Measurements from ENCODE around the gene IKZF1. TPM values are rescaled to one million over a fixed set of nuclear protein-coding genes. Genes with fewer than 3 reads are reported as not detected.

The IKZF1 gene
- total RNA-seq, 1 donor from 2014 or later: 0.86 TPM

- H3K4me1 Mint-ChIP-seq (ENCODE audit: low read depth, unreplicated experiment): peaks cover 5% of the 10 kb centered on the region
- no peak overlapping the region for H3K4me3 Mint-ChIP-seq (ENCODE audit: unreplicated experiment)
- no peak overlapping the region for H3K4me2 ChIP-seq (ENCODE audit: low read length)
- H3K36me3 ChIP-seq (ENCODE audit: insufficient read depth, low read length): no peaks in the 10 kb centered on the region
- no peak overlapping the region for H3K9ac ChIP-seq (ENCODE audit: low read length)
- no peaks in the 10 kb centered on the region for H3K79me2 ChIP-seq (ENCODE audit: insufficient read depth, low read length)
- no peak overlapping the region for H3K27ac ChIP-seq (ENCODE audit: low read depth, low read length)
- no peak for DNase-seq (ENCODE audit: low read depth)
- no peaks in the 10 kb centered on the region for H4K20me1 ChIP-seq (ENCODE audit: insufficient read depth, low read length)
- no peaks in the 10 kb centered on the region for H3K27me3 ChIP-seq (ENCODE audit: insufficient read depth, low read length)
- peaks cover 12% of the 10 kb centered on the region for H3K27me3 Mint-ChIP-seq (ENCODE audit: low read depth, unreplicated experiment)
- no peaks in the 10 kb centered on the region for H3K4me1 ChIP-seq (ENCODE audit: insufficient read depth, low read length)
- H2AFZ ChIP-seq (ENCODE audit: low read depth, low read length): no peak overlapping the region
- H3K27ac Mint-ChIP-seq (ENCODE audit: unreplicated experiment): no peak overlapping the region
- no peak for TF ChIP-seq EZH2 (IDR thresholded peaks at IDR 0.05; ENCODE audit: insufficient read depth, low read length)
- TF ChIP-seq, protein P1, sequence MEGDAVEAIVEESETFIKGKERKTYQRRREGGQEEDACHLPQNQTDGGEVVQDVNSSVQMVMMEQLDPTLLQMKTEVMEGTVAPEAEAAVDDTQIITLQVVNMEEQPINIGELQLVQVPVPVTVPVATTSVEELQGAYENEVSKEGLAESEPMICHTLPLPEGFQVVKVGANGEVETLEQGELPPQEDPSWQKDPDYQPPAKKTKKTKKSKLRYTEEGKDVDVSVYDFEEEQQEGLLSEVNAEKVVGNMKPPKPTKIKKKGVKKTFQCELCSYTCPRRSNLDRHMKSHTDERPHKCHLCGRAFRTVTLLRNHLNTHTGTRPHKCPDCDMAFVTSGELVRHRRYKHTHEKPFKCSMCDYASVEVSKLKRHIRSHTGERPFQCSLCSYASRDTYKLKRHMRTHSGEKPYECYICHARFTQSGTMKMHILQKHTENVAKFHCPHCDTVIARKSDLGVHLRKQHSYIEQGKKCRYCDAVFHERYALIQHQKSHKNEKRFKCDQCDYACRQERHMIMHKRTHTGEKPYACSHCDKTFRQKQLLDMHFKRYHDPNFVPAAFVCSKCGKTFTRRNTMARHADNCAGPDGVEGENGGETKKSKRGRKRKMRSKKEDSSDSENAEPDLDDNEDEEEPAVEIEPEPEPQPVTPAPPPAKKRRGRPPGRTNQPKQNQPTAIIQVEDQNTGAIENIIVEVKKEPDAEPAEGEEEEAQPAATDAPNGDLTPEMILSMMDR (IDR thresholded peaks at IDR 0.05; ENCODE audit: insufficient read depth, low read depth, low read length): no peak
- no peaks in the 10 kb centered on the region for H3K36me3 Mint-ChIP-seq (ENCODE audit: low read depth, unreplicated experiment)
- FAIRE-seq: no peak
- H3K4me3 ChIP-seq (ENCODE audit: insufficient read depth, low read depth, low read length): no peak overlapping the region
- no peaks in the 10 kb centered on the region for H3K9me3 Mint-ChIP-seq (ENCODE audit: unreplicated experiment)
- H3K9me3 ChIP-seq (ENCODE audit: insufficient read depth, low read depth, low read length): no peaks in the 10 kb centered on the region
These were observed 44.1 kb downstream of the IKZF1 start for GRCh38 chr7:50348469-50349162.

GRCh38 chr7:50349399-50349798 lies 44.9 kb downstream of the IKZF1 start:
- DNase-seq (ENCODE audit: low read depth) (no peak), FAIRE-seq (no peak)
- Mint-ChIP-seq H3K4me3 (ENCODE audit: unreplicated experiment) (no peak overlapping the region), H3K27ac (ENCODE audit: unreplicated experiment) (no peak overlapping the region), H3K9me3 (ENCODE audit: unreplicated experiment) (no peaks in the 10 kb centered on the region), H3K4me1 (ENCODE audit: low read depth, unreplicated experiment) (peaks cover 5% of the 10 kb centered on the region), H3K36me3 (ENCODE audit: low read depth, unreplicated experiment) (no peaks in the 10 kb centered on the region), H3K27me3 (ENCODE audit: low read depth, unreplicated experiment) (peaks cover 16% of the 10 kb centered on the region)
- no peaks in the 10 kb centered on the region for H3K79me2 ChIP-seq (ENCODE audit: insufficient read depth, low read length)
- H3K4me1 ChIP-seq (ENCODE audit: insufficient read depth, low read length): no peaks in the 10 kb centered on the region
- no peak overlapping the region for H3K4me3 ChIP-seq (ENCODE audit: insufficient read depth, low read depth, low read length)
- H3K9ac ChIP-seq (ENCODE audit: low read length): no peak overlapping the region
- TF ChIP-seq, protein P1 (IDR thresholded peaks at IDR 0.05; ENCODE audit: insufficient read depth, low read depth, low read length): no peak
- no peak for TF ChIP-seq EZH2 (IDR thresholded peaks at IDR 0.05; ENCODE audit: insufficient read depth, low read length)
- H4K20me1 ChIP-seq (ENCODE audit: insufficient read depth, low read length): no peaks in the 10 kb centered on the region
- no peaks in the 10 kb centered on the region for H3K27me3 ChIP-seq (ENCODE audit: insufficient read depth, low read length)
- no peak overlapping the region for H3K27ac ChIP-seq (ENCODE audit: low read depth, low read length)
- H3K36me3 ChIP-seq (ENCODE audit: insufficient read depth, low read length): no peaks in the 10 kb centered on the region
- H2AFZ ChIP-seq (ENCODE audit: low read depth, low read length): no peak overlapping the region
- no peak overlapping the region for H3K4me2 ChIP-seq (ENCODE audit: low read length)
- H3K9me3 ChIP-seq (ENCODE audit: insufficient read depth, low read depth, low read length): no peaks in the 10 kb centered on the region
